ENCODE data around the gene IL17F.

The IL17F gene

DNA sequence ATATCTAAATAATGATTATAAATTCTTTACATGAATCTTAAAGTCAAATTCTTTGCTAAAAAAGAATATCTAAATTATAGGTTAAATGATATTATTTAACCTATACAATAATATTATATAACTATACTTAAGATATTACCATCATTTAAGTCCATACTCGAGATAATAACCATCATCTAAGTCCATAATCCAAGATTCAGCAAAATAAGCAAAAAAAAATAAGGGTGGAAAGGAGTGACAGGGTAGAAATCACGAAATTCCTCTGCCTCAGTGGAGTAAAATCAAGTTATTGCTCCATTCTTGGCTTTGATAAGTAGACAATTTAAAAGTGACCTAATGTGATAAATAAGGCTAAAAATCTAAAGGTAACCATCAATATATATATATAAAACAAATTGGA lies 48.4 kb downstream of the IL17F start:
- TF ChIP-seq CREB1 (IDR thresholded peaks at IDR 0.05; ENCODE audit: low read depth), result no peak
- TF ChIP-seq RAD21 (IDR thresholded peaks at IDR 0.05; ENCODE audit: low read depth), result no peak
- no peak for TF ChIP-seq YY1 (IDR thresholded peaks at IDR 0.05; ENCODE audit: low read depth)
- TF ChIP-seq TEAD4 (IDR thresholded peaks at IDR 0.05), result no peak
- TF ChIP-seq EGR1 (IDR thresholded peaks at IDR 0.05), result no peak
- no peak for TF ChIP-seq TAF1 (IDR thresholded peaks at IDR 0.05; ENCODE audit: low read depth)
- TF ChIP-seq EP300 (IDR thresholded peaks at IDR 0.05; ENCODE audit: borderline replicate concordance), result no peak
- TF ChIP-seq, protein P1, sequence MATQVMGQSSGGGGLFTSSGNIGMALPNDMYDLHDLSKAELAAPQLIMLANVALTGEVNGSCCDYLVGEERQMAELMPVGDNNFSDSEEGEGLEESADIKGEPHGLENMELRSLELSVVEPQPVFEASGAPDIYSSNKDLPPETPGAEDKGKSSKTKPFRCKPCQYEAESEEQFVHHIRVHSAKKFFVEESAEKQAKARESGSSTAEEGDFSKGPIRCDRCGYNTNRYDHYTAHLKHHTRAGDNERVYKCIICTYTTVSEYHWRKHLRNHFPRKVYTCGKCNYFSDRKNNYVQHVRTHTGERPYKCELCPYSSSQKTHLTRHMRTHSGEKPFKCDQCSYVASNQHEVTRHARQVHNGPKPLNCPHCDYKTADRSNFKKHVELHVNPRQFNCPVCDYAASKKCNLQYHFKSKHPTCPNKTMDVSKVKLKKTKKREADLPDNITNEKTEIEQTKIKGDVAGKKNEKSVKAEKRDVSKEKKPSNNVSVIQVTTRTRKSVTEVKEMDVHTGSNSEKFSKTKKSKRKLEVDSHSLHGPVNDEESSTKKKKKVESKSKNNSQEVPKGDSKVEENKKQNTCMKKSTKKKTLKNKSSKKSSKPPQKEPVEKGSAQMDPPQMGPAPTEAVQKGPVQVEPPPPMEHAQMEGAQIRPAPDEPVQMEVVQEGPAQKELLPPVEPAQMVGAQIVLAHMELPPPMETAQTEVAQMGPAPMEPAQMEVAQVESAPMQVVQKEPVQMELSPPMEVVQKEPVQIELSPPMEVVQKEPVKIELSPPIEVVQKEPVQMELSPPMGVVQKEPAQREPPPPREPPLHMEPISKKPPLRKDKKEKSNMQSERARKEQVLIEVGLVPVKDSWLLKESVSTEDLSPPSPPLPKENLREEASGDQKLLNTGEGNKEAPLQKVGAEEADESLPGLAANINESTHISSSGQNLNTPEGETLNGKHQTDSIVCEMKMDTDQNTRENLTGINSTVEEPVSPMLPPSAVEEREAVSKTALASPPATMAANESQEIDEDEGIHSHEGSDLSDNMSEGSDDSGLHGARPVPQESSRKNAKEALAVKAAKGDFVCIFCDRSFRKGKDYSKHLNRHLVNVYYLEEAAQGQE (IDR thresholded peaks at IDR 0.05; ENCODE audit: low read depth), result no peak
- TF ChIP-seq, protein P2, sequence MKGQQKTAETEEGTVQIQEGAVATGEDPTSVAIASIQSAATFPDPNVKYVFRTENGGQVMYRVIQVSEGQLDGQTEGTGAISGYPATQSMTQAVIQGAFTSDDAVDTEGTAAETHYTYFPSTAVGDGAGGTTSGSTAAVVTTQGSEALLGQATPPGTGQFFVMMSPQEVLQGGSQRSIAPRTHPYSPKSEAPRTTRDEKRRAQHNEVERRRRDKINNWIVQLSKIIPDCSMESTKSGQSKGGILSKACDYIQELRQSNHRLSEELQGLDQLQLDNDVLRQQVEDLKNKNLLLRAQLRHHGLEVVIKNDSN (IDR thresholded peaks at IDR 0.05), result no peak
- TF ChIP-seq NFIC (IDR thresholded peaks at IDR 0.05), result no peak
- no peak for TF ChIP-seq CEBPB (IDR thresholded peaks at IDR 0.05)
- no peak for TF ChIP-seq FOXM1 (IDR thresholded peaks at IDR 0.05; ENCODE audit: borderline replicate concordance, low read depth)
- no peak for TF ChIP-seq TCF12 (IDR thresholded peaks at IDR 0.05; ENCODE audit: low read depth)
- no peak for TF ChIP-seq ZBTB7A (IDR thresholded peaks at IDR 0.05; ENCODE audit: low read depth)
- TF ChIP-seq, protein P3, sequence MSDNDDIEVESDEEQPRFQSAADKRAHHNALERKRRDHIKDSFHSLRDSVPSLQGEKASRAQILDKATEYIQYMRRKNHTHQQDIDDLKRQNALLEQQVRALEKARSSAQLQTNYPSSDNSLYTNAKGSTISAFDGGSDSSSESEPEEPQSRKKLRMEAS (IDR thresholded peaks at IDR 0.05), result no peak

DNA sequence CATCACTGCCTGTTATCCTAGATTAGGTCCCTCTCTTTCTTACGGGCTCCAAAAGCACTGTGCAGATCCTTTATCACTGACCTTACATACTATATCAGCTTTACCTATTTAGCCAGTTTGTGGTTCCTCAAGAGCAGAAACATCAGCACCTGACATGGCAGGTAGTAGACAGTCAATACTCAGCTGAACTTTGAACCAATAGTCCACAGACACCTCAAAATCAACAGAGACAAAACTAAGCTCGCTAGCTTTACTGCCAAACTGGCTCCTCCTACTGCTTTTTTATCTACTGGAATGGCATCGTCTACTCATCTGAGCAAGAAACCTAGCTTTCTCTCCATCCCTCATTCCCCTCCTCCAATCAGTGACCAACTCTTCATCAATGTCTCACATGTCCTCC lies 52.5 kb downstream of the IL17F start:
- no peak for TF ChIP-seq TCF12 (IDR thresholded peaks at IDR 0.05; ENCODE audit: low read depth)
- TF ChIP-seq, protein P2 (IDR thresholded peaks at IDR 0.05), result no peak
- TF ChIP-seq YY1 (IDR thresholded peaks at IDR 0.05; ENCODE audit: low read depth), result no peak
- no peak for TF ChIP-seq EGR1 (IDR thresholded peaks at IDR 0.05)
- TF ChIP-seq, protein P3 (IDR thresholded peaks at IDR 0.05), result no peak
- TF ChIP-seq NFIC (IDR thresholded peaks at IDR 0.05), result no peak
- no peak for TF ChIP-seq TEAD4 (IDR thresholded peaks at IDR 0.05)
- TF ChIP-seq, protein P1 (IDR thresholded peaks at IDR 0.05; ENCODE audit: low read depth), result no peak
- TF ChIP-seq TAF1 (IDR thresholded peaks at IDR 0.05; ENCODE audit: low read depth), result no peak
- no peak for TF ChIP-seq FOXM1 (IDR thresholded peaks at IDR 0.05; ENCODE audit: borderline replicate concordance, low read depth)
- TF ChIP-seq CREB1 (IDR thresholded peaks at IDR 0.05; ENCODE audit: low read depth), result no peak
- no peak for TF ChIP-seq EP300 (IDR thresholded peaks at IDR 0.05; ENCODE audit: borderline replicate concordance)
- TF ChIP-seq ZBTB7A (IDR thresholded peaks at IDR 0.05; ENCODE audit: low read depth), result no peak
- no peak for TF ChIP-seq RAD21 (IDR thresholded peaks at IDR 0.05; ENCODE audit: low read depth)
- no peak for TF ChIP-seq CEBPB (IDR thresholded peaks at IDR 0.05)

DNA sequence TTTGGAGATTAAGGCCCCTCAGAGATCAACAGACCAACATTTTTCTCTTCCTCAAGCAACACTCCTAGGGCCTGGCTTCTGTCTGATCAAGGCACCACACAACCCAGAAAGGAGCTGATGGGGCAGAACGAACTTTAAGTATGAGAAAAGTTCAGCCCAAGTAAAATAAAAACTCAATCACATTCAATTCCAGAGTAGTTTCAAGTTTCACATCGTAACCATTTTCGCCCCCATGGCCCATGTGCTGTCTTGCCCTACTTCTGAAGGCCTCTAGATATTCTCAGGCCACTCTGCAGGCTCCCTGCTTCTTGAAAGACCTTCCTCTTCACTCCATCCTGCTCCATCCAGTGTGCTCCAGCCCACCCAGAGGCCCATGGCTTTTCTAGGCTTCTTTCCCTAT lies 53.9 kb downstream of the IL17F start:
- no peak for TF ChIP-seq NFIC (IDR thresholded peaks at IDR 0.05)
- no peak for TF ChIP-seq TCF12 (IDR thresholded peaks at IDR 0.05; ENCODE audit: low read depth)
- TF ChIP-seq, protein P3 (IDR thresholded peaks at IDR 0.05), result no peak
- no peak for TF ChIP-seq CREB1 (IDR thresholded peaks at IDR 0.05; ENCODE audit: low read depth)
- no peak for TF ChIP-seq TAF1 (IDR thresholded peaks at IDR 0.05; ENCODE audit: low read depth)
- TF ChIP-seq FOXM1 (IDR thresholded peaks at IDR 0.05; ENCODE audit: borderline replicate concordance, low read depth), result no peak
- TF ChIP-seq, protein P2 (IDR thresholded peaks at IDR 0.05), result no peak
- no peak for TF ChIP-seq TEAD4 (IDR thresholded peaks at IDR 0.05)
- TF ChIP-seq EGR1 (IDR thresholded peaks at IDR 0.05), result no peak
- TF ChIP-seq, protein P1 (IDR thresholded peaks at IDR 0.05; ENCODE audit: low read depth), result no peak
- TF ChIP-seq RAD21 (IDR thresholded peaks at IDR 0.05; ENCODE audit: low read depth), result no peak
- TF ChIP-seq ZBTB7A (IDR thresholded peaks at IDR 0.05; ENCODE audit: low read depth), result no peak
- TF ChIP-seq CEBPB (IDR thresholded peaks at IDR 0.05), result no peak
- no peak for TF ChIP-seq YY1 (IDR thresholded peaks at IDR 0.05; ENCODE audit: low read depth)
- TF ChIP-seq EP300 (IDR thresholded peaks at IDR 0.05; ENCODE audit: borderline replicate concordance), result no peak
